Endodermal cell (in vitro differentiated cells): ENCODE data around the gene ZNF318. TPM values are rescaled to one million over a fixed set of nuclear protein-coding genes. Genes with fewer than 3 reads are reported as not detected.
"Not testable (repeated sequence)": the region's sequence is repeated elsewhere in the genome, so short reads cannot be mapped to it uniquely, and the experiment has no call there.

Experiments
- DNase-seq: peaks from one replicate; pipeline ENCODE4 v3.0.0-alpha.2; 2017
- H3K27ac ChIP-seq: 2 replicates; pipeline ENCODE4 v1.5.1; 2013; ENCODE audit warnings: mild to moderate bottlenecking, low read depth, low read length, moderate library complexity
- H3K27me3 ChIP-seq: 2 replicates; pipeline ENCODE4 v1.6.1; 2013; ENCODE audit warnings: mild to moderate bottlenecking, low read length, moderate library complexity; ENCODE audit not compliant: insufficient read depth, control insufficient read depth, poor library complexity, severe bottlenecking
- H3K36me3 ChIP-seq: 2 replicates; pipeline ENCODE4 v1.7.0; 2013; ENCODE audit warnings: mild to moderate bottlenecking, low read length, moderate library complexity; ENCODE audit not compliant: control insufficient read depth, insufficient read depth
- H3K4me1 ChIP-seq: one replicate; pipeline ENCODE4 v1.7.0; 2013; ENCODE audit warnings: low read length; ENCODE audit not compliant: control insufficient read depth, insufficient read depth
- H3K4me3 ChIP-seq: 2 replicates; pipeline ENCODE4 v1.5.1; 2013; ENCODE audit warnings: mild to moderate bottlenecking, low read length, moderate library complexity
- H3K9ac ChIP-seq: 2 replicates; pipeline ENCODE4 v1.6.1; 2013; ENCODE audit warnings: mild to moderate bottlenecking, low read length, moderate library complexity; ENCODE audit not compliant: poor library complexity, severe bottlenecking; ENCODE audit errors: extremely low read depth
- H3K9me3 ChIP-seq: 2 replicates; pipeline ENCODE4 v1.6.1; 2013; ENCODE audit warnings: mild to moderate bottlenecking, low read length, moderate library complexity; ENCODE audit not compliant: control insufficient read depth
- H3K27ac Mint-ChIP-seq: 2 replicates; pipeline ENCODE4 v1.8.0; 2020; ENCODE audit warnings: mixed read lengths
- H3K27me3 Mint-ChIP-seq: 2 replicates; pipeline ENCODE4 v1.8.0; 2021; ENCODE audit warnings: mild to moderate bottlenecking, mixed read lengths; ENCODE audit not compliant: insufficient read depth
- H3K36me3 Mint-ChIP-seq: 2 replicates; pipeline ENCODE4 v1.8.0; 2020; ENCODE audit warnings: low read depth, mixed read lengths
- H3K4me1 Mint-ChIP-seq: 2 replicates; pipeline ENCODE4 v1.8.0; 2020; ENCODE audit warnings: mixed read lengths
- H3K4me3 Mint-ChIP-seq: 2 replicates; pipeline ENCODE4 v1.8.0; 2020; ENCODE audit warnings: mild to moderate bottlenecking, moderate library complexity, mixed read lengths
- H3K9me3 Mint-ChIP-seq: 2 replicates; pipeline ENCODE4 v1.8.0; 2020; ENCODE audit warnings: mild to moderate bottlenecking, mixed read lengths
- WGBS, 2 experiments: methylation state at CpG; one replicate each; pipeline versions ENCODE4 v1.1.5 to v1.1.7; 2013; ENCODE audit warnings: missing lambda C conversion rate in 2 of 2, mixed read lengths in 1 of 2; ENCODE audit not compliant: insufficient coverage in 1 of 2, insufficient read length in 1 of 2; 5-methylcytosine and 5-hydroxymethylcytosine counted together
- total RNA-seq, 2 donors: library from RNA; stranded (reverse); fragmentation: NEBNext Ultra II Directional in 1 of 2; extraction: Animal tissue kit (Norgen Biotek cat#: 25700) in 1 of 2; gene quantifications; 2 replicates in 1 of 2; 3 replicates in 1 of 2; pipeline ENCODE4 v1.2.1, GENCODE V29; 2021
- TF ChIP-seq, protein P1 (sequence below): fragments of 200-600 bp; sonication (generic); conservative IDR thresholded peaks from 2 replicates; pipeline ENCODE4 v1.5.0; 2021; ENCODE audit warnings: antibody characterized with exemption, mild to moderate bottlenecking

ZNF318 gene
- total RNA-seq, 2 donors from 2014 or later, result 21.3 to 26.4 TPM

DNA sequence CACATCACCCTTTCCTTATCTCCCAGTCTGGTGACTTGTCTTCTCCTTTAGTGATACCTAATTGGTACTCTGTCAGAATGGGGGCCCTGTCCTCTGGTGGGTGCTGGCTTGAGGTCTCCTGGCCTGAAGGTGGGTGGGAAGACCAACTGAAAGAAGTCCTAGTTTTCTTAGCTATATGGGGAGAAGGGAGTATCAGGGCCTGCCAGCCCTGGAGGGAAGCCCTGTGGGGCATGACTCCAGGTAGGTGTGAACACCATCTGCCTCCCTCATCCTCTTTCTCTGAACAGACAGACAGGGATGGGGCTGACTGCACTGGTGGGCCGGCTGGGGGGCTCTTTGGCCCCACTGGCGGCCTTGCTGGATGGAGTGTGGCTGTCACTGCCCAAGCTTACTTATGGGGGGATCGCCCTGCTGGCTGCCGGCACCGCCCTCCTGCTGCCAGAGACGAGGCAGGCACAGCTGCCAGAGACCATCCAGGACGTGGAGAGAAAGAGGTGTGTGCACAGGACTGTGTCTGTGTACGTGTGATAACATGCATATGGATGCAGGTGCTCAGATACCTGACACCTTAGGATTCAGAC lies 65.6 kb downstream of the ZNF318 start:
- no peak for DNase-seq
- Mint-ChIP-seq H3K4me3 (no peak overlapping the region), H3K36me3 (no peaks in the 10 kb centered on the region), H3K27ac (no peak overlapping the region), H3K27me3 (peaks cover 13% of the 10 kb centered on the region), H3K4me1 (peaks cover 3% of the 10 kb centered on the region), H3K9me3 (no peaks in the 10 kb centered on the region)
- no peak overlapping the region for H3K27ac ChIP-seq
- no peaks in the 10 kb centered on the region for H3K9me3 ChIP-seq
- 85 to 92% methylated on average over 4 to 8 of the region's 8 CpGs for WGBS, 2 experiments
- H3K27me3 ChIP-seq, result peaks cover 12% of the 10 kb centered on the region
- no peak overlapping the region for H3K4me3 ChIP-seq
- H3K36me3 ChIP-seq, result no peaks in the 10 kb centered on the region
- TF ChIP-seq, protein P1, sequence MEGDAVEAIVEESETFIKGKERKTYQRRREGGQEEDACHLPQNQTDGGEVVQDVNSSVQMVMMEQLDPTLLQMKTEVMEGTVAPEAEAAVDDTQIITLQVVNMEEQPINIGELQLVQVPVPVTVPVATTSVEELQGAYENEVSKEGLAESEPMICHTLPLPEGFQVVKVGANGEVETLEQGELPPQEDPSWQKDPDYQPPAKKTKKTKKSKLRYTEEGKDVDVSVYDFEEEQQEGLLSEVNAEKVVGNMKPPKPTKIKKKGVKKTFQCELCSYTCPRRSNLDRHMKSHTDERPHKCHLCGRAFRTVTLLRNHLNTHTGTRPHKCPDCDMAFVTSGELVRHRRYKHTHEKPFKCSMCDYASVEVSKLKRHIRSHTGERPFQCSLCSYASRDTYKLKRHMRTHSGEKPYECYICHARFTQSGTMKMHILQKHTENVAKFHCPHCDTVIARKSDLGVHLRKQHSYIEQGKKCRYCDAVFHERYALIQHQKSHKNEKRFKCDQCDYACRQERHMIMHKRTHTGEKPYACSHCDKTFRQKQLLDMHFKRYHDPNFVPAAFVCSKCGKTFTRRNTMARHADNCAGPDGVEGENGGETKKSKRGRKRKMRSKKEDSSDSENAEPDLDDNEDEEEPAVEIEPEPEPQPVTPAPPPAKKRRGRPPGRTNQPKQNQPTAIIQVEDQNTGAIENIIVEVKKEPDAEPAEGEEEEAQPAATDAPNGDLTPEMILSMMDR, result no peak
- no peaks in the 10 kb centered on the region for H3K4me1 ChIP-seq
- no peak overlapping the region for H3K9ac ChIP-seq

DNA sequence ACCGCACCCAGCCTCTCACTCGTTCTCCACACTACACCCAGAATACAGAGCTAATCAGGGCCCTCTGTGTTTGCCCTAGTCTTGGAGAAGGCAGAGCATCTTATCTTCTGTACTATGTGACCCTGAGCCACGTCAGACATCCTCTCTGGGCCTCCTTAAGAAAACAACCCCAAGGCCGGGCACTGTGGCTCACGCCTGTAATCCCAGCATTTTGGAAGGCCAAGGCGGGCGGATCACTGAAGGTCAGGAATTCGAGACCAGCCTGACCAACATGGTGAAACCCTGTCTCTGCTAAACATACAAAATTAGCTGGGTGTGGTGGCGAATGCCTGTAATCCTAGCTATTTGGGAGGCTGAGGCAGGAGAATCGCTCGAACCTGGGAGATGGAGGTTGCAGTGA lies 66.4 kb downstream of the ZNF318 start:
- DNase-seq, H3K4me3 Mint-ChIP-seq, H3K27me3 Mint-ChIP-seq, H3K27me3 ChIP-seq, H3K27ac ChIP-seq, H3K36me3 Mint-ChIP-seq, H3K27ac Mint-ChIP-seq, H3K36me3 ChIP-seq, H3K9ac ChIP-seq, H3K4me3 ChIP-seq, H3K4me1 Mint-ChIP-seq, H3K4me1 ChIP-seq, H3K9me3 Mint-ChIP-seq, H3K9me3 ChIP-seq: not testable (repeated sequence)
- 92 to 100% methylated on average over 4 to 11 of the region's 11 CpGs for WGBS, 2 experiments

DNA sequence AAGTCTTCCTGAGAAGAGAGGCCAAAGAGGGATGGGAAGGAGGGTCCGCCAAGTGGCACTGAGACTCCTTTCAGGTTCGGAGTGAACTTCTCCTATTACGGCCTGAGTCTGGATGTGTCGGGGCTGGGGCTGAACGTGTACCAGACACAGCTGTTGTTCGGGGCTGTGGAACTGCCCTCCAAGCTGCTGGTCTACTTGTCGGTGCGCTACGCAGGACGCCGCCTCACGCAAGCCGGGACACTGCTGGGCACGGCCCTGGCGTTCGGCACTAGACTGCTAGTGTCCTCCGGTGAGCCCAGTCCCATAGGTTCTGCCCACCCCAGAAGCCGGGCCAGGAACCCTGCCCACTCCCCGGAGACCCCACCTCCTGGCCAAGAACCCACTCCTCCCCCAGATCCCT lies 67.3 kb downstream of the ZNF318 start:
- Mint-ChIP-seq H3K27me3 (peaks cover 8% of the 10 kb centered on the region), H3K27ac (no peak overlapping the region), H3K36me3 (no peaks in the 10 kb centered on the region), H3K4me3 (no peak overlapping the region), H3K9me3 (no peaks in the 10 kb centered on the region), H3K4me1 (peaks cover 2% of the 10 kb centered on the region)
- DNase-seq, result no peak
- peaks cover 3% of the 10 kb centered on the region for H3K4me1 ChIP-seq
- H3K36me3 ChIP-seq, result no peaks in the 10 kb centered on the region
- no peaks in the 10 kb centered on the region for H3K27me3 ChIP-seq
- H3K9ac ChIP-seq, result no peak overlapping the region
- TF ChIP-seq, protein P1, result no peak
- 84 to 93% methylated on average over 4 to 19 of the region's 19 CpGs for WGBS, 2 experiments
- no peak overlapping the region for H3K27ac ChIP-seq
- no peaks in the 10 kb centered on the region for H3K9me3 ChIP-seq
- H3K4me3 ChIP-seq, result no peak overlapping the region
